GM19240 (cell line): ENCODE results near the gene SEC14L6.

Experiments used
- DNase-seq: peaks from one replicate; pipeline ENCODE4 v3.0.0; 2011; ENCODE audit warnings: low spot score; ENCODE audit not compliant: insufficient read length

The SEC14L6 gene

DNA sequence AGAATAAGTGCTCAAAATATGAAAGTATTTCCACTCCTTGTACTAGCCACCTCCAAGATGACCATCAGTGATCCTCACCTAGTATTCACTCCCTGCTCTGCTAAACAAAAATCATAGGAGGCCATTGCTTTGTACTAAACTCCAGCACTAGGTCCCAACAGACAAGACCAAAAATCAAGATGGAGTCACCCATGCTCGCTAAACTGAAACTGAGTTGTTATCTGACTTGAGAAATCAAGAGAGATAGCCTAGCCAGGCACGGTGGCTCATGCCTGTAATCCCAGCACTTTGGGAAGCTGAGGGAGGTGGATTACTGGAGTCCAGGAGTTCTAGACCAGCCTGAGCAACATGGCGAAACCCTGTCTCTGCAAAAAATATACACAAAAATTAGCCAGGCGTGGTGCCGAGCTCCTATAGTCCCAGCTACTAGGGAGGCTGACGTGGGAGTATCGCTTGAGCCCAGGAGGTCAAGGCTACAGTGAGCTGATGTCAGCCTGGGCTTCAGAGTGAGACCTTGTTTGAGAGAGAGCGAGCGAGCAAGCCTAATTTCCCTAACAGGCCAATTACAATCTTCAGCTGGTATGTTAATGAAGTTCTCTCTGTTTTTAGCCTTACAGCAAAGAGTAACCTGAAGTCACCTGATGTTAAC, 9.3 kb downstream of the SEC14L6 start:
- DNase-seq, result no peak

DNA sequence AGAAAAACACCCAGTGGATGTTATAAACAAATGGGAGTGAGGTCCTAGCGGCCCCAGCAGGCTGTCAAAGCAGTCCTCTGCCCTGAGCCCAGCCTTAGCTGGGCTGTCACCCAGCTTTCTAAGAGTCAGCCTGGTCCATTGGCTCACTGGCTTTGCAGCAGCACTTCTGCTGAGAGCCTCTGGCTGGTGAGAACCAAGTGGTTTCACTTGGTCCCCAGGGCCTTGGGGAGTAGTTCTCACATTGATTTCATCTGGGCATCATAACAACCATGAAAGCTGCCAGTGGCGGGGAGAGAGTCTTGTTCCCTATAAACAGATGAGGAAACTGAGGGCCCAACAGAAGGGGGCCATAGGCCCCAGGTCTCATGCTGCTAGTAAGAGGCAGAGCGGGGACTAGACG, 11.4 kb downstream of the SEC14L6 start:
- no peak for DNase-seq

GRCh38 chr22:30531651-30532608, 14.6 kb downstream of the SEC14L6 start:
- DNase-seq, result no peak

- DNase-seq, result no peak
These were observed 19.9 kb downstream of the SEC14L6 start for GRCh38 chr22:30526656-30527055.

DNA sequence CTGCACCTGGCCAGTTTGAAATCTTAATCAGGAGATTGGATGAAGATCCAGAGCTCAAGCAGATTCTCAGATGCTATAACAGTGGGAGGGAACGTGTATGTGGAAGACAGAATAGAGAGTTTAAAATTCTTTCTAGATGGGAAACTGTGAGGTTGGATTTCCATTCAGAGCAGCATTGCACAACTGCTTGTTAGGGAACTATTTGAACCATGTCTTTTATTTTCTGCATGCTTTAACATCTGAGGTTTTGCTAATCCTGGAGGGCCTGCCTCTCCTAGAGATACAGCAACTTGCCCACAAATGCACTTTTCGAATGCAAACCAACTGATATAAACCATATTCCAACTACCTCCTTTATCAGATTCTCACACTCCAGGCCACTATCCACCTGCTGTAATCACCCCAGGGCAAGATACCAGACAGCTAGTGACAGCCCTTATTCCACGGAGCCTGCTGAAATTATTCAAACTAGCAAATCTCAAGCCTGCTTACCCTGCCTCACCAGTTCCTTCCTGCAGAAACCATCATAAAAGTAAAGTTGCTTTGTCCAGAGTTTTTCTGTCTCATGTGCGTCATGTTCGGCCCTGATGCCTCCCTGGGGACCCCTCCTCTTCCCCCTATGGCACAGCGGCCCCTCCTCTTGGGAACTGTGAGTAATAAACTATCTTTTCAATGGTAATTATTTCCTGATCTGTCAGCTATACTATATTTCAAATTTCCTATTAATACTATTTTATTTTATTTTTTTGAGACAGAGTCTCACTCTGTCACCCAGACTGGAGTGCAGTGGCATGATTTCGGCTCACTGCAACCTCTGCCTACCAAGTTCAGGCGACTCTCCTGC, 22.7 kb downstream of the SEC14L6 start:
- no peak for DNase-seq

DNA sequence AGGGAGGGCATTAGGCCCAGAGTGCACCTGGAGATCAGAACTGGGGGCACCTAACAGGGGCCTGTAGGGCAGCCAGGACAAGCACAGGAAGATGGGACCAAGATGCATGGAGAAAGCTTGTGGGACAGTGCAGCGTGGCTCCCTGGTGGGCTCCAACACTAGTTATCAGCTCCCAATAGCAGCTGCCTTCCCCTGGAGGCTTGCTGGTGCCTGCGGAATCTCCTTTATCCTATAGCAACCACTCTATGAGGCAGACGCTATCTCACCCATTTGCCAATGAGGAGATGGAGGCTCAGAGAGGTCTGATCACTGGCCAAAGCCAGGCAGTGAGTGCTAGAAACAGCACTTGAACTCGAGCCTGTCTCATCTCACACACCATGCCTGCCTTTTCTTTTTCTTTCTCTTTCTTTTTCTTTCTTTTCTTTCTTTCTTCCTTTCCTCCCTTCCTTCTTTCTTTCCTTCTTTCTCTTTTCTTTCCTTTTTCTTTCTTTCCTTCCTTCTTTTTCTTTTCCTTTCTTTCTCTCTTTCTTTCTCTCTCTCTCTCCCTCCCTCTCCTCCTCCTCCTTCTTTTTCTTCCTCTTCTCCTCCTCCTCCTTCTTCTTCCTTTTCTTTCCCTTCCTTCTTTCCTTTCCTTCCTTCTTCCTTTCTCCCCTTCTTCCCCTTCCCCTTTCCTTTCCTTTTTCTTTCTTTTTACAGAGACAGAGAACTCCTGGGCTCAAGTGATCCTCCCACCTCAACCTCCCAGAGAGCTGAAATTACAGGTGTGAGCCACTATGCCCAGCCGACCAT, 25.0 kb downstream of the SEC14L6 start:
- no peak for DNase-seq

- DNase-seq, result no peak
These were observed 26.6 kb downstream of the SEC14L6 start for GRCh38 chr22:30519842-30520425.

- DNase-seq, result no peak
These were observed 29.8 kb downstream of the SEC14L6 start for GRCh38 chr22:30516731-30517130.

DNA sequence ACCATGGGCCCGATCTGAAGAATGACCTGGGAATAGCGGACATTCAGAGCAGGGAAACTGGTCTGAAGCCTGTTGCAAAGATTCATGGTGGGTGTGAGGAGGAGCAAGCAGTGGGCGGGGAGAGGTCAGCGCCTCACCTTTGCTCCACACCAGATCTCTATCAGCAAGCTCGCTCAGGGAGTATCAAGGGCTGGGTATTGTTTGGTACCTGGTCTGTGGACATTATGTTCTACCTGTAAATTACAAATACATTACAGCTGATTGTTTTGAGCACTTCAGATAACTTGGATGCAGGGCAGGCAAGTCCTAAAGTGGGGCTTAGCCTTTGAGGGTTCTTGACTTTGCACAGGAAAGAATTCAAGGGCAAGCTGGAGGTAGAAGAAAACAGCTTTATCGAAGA, 30.3 kb downstream of the SEC14L6 start:
- no peak for DNase-seq

DNA sequence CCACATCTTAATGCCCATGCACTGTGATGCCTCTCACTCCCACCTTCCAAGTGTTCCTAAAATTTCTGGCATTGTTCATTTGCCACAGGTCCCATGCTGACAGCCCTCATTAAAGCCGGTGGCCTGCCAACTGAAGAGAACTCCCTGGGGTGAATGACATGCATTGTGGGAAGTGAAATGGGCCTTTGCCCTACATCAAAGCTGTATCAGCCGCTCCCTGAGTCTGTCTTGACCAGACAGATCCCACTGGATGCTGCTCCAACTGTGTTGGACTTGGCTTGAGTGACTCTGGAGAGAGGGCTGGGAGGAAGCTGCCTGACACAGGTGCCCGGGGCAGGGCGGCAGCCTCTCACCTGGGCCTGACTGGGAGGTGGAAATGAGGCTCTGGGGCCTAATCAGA, 32.3 kb downstream of the SEC14L6 start:
- DNase-seq, result no peak

DNA sequence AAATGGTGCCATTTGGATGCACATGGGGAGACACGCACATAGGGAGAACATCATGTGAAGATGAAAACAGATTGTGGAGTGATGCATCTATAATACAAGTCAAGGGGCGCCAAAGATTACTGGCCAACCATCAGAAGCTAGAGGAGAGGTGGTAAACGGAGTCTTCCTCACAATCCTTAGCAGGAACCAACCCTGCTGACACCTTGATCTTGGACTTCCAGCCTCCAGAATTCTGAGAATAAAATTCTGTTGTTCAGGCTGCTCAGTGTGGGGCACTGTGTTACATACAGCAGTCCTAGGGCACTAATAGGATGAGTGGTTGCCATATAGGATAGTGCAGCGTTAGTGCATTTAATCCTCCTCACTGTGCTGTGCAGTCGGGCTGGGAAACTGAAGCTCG, 33.1 kb downstream of the SEC14L6 start:
- DNase-seq, result no peak

GRCh38 chr22:30511911-30512310, 34.6 kb downstream of the SEC14L6 start:
- DNase-seq, result no peak

DNA sequence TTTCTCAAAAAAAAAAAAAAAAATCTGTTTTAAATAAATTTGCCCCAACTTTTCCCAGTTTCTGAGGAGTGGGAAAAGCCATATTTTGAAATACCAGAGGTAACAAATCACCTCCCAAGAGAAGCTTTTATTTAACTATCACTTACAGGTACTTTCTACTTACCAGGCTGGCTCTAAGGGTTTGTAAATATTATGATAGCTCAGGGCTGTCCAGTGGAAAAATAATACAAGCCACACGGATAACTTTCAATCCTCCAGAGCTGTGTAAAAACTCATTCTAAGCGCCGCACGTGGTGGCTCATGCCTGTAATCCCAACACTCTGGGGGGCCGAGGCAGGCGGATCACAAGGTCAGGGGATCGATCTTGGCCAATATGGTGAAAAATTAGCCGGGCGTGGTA, 35.4 kb downstream of the SEC14L6 start:
- no peak for DNase-seq

DNA sequence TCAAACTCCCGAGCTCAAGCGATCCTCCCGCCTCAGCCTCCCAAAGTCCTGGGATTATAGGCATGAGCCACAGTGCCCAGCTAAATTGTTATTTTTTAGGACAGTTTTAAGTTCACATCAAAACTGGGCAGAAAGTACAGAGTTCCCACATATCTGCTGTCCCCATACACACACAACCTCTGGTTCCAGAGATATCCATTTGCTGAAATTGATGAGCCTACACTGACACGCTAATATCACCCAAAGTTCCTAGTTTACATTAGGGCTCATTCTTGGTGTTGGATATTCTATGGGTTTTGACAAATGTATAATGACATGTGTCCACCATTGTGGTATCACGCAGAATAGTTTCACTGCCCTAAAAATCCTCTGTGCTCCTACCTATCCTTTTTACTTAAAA, 38.3 kb downstream of the SEC14L6 start:
- no peak for DNase-seq

DNA sequence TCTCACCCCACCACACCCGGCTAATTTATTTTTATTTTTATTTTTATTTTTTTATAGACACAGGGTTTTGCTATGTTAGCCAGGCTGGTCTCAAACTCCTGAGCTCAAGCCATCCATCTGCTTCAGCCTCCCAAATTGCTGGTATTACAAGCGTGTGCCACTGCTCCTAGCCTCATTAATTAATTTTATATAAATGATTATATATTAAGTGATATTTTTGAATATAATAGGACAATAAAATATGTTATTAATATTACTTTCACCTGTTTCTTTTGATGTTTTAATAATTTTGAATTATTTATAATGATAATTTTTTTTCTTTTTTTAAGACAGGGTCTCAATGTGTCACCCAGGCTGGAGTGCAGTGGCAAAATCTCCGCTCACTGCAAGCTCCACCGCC, 38.9 kb downstream of the SEC14L6 start:
- no peak for DNase-seq

- no peak for DNase-seq
These were observed 40.0 kb downstream of the SEC14L6 start for GRCh38 chr22:30506507-30506968.

DNA sequence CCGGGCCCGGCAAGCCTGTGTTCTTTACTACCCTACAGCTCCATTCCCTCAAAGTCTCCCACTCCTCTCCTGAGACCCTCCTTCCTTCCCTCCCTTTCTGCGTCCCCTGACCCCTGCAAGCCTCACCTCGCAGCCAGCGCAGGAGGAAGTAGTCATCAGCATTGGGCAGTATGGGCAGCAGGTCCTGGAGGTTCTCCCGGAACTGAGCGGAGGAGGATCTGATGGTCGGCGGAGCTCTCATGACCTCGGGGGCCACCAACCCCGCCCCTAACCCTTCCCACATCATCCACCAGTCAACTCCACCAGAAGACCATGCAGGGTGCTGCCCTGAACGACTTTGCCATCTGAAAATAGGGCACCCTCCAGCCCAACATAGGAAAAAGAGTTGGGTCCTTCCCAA, 43.0 kb downstream of the SEC14L6 start:
- DNase-seq, result no peak

DNA sequence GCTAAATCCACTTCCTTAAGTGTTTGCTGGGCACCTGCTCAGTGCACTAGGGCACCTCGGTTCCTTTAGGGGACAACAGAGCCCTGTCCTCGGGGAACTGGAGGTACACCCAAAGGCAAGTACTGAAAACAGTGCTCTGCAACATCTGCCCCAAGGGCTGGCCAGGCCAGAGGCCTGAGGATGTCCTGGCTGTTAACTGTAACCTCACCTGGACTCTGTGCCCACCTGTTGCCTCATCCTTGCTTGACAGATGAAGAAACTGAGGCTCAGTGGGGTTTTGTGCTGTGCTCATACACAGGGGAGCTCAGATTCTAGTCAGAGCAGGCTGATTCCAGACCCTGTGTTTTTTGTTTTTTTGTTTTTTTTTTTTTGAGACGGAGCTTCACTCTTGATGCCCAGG, 43.6 kb downstream of the SEC14L6 start:
- DNase-seq, result no peak

GRCh38 chr22:30502153-30502552, 44.4 kb downstream of the SEC14L6 start:
- DNase-seq, result no peak

GRCh38 chr22:30500628-30501027, 45.9 kb downstream of the SEC14L6 start:
- DNase-seq, result no peak
